NCI-H2227 treated with DMSO at 0.1 percent for 48 hours (cell line): ENCODE data around the gene RRP15.

Experiments used
- DNase-seq: peaks from one replicate; lab custom pipeline; 2025; lab: John Stamatoyannopoulos, UW

The RRP15 gene

GRCh38 chr1:218362418-218363076 lies 77.5 kb downstream of the RRP15 start:
- DNase-seq = no peak

GRCh38 chr1:218363141-218363540 lies 78.0 kb downstream of the RRP15 start:
- DNase-seq = no peak

- no peak for DNase-seq
These were observed 79.1 kb downstream of the RRP15 start for GRCh38 chr1:218364028-218364710.

GRCh38 chr1:218365226-218365999 lies 80.3 kb downstream of the RRP15 start:
- DNase-seq = no peak

GRCh38 chr1:218366322-218367052 lies 81.4 kb downstream of the RRP15 start:
- DNase-seq = no peak

- DNase-seq = no peak
These were observed 82.0 kb downstream of the RRP15 start for GRCh38 chr1:218367118-218367517.

- DNase-seq = no peak
These were observed 83.6 kb downstream of the RRP15 start for GRCh38 chr1:218368686-218369085.

- DNase-seq = no peak
These were observed 84.8 kb downstream of the RRP15 start for GRCh38 chr1:218369688-218370511.

GRCh38 chr1:218371927-218372672 lies 87.0 kb downstream of the RRP15 start:
- DNase-seq = peak; percentile 33

GRCh38 chr1:218374401-218375353 lies 89.6 kb downstream of the RRP15 start:
- no peak for DNase-seq

- DNase-seq = no peak
These were observed 91.6 kb downstream of the RRP15 start for GRCh38 chr1:218376722-218377121.

- no peak for DNase-seq
These were observed 92.1 kb downstream of the RRP15 start for GRCh38 chr1:218377143-218377660.

- no peak for DNase-seq
These were observed 95.3 kb downstream of the RRP15 start for GRCh38 chr1:218380125-218380977.

- no peak for DNase-seq
These were observed 97.2 kb downstream of the RRP15 start for GRCh38 chr1:218382261-218382660.

GRCh38 chr1:218383051-218383450 lies 98.0 kb downstream of the RRP15 start:
- DNase-seq = no peak

GRCh38 chr1:218383681-218384080 lies 98.6 kb downstream of the RRP15 start:
- DNase-seq = no peak

GRCh38 chr1:218384581-218384993 lies 99.5 kb downstream of the RRP15 start:
- no peak for DNase-seq
